Amygdala (tissue), 56 donors: ENCODE results near the gene AREG.
"Not testable (repeated sequence)": the region's sequence is repeated elsewhere in the genome, so short reads cannot be mapped to it uniquely, and the experiment has no call there.

Experiments
- DNase-seq, 56 donors: peaks; one replicate each; lab custom pipeline; 2025; lab: John Stamatoyannopoulos, UW

The AREG gene

GRCh38 chr4:74444891-74445642 is at the start of gene AREG:
Gene AREG (plus strand): TSS chr4:74445136. CDS start chr4:74445346, 210 bp downstream.
- DNase-seq, result peak in 12 of 56 donors; percentile 1 to 56 (median 18)

DNA sequence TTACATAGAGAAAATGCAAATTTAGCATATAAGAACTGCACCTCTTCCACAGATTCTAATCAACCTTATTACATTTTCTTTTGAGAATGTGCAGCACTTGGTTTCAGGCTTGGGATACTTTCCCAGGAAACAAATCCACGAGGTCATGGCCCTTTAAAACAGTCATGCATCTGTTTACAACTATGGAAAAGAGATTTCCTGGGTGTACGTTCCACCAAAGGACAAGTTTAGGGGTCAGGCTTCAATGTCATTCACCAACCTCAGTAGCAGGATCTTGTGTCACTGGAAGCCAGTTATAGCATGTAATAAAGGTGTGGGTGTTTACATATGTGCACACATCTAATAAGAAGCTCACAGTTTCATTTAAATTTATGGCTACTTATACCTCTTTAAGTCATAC is 49.3 kb upstream of the AREG start:
- no peak for DNase-seq

GRCh38 chr4:74397748-74398426 is 47.0 kb upstream of the AREG start:
- DNase-seq, result no peak

DNA sequence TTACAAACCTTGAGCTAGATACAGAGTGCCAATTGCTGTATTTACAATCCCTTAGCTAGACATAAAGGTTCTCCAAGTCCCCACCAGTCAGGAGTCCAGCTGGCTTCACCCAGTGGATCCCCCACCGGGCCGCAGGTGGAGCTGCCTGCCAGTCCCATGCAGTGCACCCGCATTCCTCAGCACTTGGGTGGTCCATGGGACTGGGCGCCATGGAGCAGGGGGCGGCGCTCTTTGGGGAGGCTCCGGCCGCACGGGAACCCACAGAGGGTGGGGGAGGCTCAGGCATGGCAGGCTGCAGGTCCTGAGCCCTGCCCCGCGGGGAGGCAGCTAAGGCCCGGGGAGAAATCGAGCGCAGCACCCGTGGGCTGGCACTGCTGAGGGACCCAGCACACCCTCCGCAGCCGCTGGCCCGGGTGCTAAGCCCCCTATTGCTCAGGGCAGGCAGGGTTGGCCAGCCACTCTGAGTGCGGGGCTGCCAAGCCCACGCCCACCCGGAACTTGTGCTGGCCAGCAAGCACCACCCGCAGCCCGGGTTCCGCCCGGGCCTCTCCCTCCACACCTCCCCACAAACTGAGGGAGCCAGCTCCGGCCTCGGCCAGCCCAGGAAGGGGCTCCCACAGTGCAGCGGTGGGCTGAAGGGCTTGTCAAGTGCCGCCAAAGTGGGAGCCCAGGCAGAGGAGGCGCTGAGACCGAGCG is 45.9 kb upstream of the AREG start:
- not testable (repeated sequence) for DNase-seq

GRCh38 chr4:74400395-74400794 is 44.5 kb upstream of the AREG start:
- no peak for DNase-seq

DNA sequence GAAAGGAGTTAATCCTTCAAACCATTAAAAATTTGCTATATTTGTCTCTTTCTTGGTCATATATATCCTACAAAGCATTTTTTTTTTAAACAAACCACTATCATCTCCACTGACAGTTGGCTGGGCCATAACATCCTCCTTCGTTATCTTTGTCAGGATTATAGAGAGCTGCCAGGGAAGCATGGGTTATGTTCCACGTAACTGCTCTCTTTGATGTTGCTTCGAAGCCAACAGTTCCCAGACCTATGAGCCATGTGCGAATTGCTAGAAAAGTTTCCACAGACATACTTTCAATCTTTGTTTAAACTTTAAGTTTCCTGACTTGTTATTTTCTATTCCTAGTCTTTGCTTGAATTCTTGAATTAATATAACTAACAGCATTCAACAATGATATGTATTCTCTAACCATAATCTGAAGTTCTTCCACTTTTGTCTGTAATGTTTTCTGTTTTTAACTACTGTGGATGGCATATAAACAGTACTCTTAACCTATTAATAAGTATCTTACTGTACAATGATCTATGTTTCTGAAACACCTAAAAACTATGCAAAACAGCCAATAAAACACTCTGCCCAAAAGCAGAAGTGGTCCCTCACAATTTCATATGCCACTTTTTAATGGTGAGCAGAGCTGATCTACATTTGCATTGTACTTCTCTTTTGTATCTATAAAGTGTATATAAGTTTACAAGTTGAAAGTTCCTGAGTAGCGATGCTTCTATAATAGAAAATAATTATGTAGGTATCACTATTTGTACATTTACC is 42.1 kb upstream of the AREG start:
- DNase-seq, result no peak

DNA sequence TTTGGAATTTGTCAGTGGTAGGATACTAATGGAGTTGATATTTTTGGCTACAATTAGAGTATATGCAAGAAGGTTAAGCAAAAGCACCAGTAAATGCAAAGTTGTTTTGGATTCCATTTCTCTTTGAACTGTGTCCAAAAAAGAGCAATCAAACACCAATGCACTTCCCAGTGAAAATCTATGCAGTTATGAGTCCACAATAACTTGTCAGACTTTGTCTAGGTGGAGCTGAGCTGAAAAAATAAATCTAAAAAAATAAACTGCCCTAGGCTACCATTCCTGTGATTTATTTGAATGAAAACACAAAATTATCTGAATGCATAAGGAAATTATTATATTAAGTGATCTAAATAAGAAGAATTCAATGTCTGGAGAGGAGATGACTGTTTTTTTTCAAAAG is 37.0 kb upstream of the AREG start:
- DNase-seq, result no peak

DNA sequence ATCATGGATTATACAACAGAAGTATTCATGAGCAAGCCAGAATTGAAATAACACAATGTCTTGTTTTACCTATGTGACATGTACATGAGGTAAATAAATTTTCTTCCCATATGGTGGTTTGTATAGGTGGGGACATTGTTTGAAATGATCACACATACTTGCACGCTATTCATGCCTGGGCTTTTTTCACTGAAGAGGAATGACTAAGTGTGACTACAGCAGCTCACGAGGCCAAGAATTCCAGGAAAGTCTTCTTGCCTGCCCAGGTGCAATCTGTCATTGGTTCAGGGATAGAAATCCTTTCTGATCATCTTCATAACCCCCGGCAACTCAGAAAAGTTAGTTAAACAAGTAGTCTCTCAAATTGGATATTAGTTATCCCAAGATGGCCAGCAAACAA is 36.3 kb upstream of the AREG start:
- no peak for DNase-seq

DNA sequence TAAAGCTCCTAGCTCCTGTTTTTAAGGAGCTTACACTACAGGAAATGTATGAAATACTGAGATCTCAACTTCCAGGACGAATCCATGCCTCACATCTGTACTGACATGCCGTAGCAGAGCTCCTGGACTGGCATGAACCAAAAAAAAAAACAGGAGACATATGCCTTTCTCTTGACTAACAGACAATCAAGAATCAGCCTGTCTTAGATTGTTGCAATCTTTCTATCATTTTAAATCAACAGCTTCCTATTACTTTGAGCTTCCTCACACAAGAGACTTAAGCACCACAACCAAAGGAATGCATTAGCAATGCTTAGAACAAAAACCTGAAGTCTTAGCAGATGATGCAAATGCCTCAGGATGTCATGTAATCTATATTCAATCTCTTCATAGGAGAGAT is 34.7 kb upstream of the AREG start:
- no peak for DNase-seq

DNA sequence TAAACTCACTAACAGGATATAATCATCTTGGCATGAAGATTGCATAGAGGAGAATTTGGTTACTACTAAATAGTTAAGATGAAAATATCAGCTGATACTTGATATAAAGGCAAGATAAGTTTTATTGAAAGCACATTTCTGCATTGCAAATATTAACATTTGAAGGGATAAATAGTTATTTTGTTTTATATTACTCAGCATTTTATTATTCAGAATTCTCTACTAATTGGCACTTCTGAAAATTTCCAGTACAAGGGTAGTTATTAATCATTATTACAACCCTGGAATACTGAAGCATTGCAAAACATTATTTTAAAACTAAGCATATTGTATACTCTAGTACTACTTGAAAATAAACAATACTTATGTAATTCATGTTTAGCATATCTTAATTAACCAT is 32.7 kb upstream of the AREG start:
- DNase-seq, result no peak

DNA sequence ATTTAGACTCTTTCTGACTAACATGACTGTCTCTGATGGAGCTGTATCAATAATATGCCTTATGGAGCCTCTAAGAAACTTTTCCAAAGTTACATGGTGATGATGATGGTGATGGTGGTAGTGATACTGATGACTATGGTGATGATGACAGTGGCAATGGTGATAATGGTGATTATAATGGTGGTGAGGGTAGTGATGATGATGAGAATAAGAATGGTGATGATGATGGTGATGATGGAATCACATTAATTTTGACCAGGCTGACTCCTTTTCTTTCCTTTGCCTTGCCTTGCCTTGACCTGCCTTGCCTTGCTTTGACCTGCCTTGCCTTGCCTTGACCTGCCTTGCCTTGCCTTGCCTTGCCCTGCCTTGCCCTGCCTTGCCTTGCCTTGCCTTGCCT is 31.7 kb upstream of the AREG start:
- no peak for DNase-seq

DNA sequence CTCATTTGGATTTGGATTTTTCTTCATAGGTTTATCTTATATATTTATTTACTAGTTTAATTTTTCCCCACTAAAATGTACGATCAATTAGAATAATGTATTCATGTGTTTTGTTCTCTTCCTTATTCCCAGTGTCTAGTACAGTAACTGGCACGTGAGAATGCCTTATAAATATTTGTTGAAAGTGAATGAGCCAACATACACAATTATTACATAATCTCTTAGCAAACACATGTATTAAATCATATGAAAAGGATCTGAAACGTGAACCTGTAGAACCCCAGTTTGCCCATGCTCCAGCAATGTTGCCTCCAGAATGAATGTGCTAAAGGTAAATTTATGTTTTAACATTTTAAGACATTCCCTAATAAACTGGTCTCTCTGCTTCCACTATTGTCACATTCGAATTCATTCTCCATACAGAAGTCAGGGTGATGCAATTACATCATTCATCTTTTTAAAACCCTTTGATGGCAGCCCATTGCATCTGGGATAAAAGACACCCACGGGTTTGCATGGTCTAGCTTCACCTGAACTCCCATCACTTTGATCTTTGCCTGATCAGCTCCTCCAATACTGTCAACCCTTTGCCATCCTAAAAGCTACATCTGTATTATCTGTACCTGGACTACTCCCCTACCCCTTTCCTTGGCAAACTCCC is 30.7 kb upstream of the AREG start:
- DNase-seq, result no peak

- DNase-seq, result no peak
Observed at GRCh38 chr4:74415602-74416300, 29.2 kb upstream of the AREG start.

DNA sequence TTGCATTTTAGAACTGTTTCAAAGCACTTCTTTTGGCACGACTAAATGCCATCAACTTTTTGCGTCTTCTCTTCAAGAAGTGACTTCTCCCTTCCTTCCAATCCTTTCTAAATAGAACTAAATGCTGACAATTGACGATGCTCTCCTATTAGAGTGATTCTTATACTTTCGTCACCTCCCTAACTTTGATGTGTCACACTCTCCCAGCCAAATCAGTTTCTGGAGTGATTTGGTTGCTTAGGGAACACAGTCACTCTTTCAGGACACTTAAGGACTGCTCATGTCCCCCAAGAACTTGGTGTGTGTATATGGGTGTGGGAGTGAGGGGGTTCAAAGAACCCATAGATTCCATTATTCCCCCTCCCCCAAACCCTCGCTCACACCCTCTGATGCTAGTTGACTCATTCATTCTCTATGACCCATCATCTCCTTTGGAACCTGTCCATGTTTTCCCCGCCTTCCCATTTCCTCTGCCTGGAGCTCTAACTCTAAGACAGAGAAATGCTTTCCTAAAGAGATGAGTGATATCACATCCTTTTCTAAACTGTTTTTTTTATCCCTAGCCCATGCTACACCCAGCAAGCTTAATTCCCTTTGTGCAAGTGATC is 26.8 kb upstream of the AREG start:
- no peak for DNase-seq

GRCh38 chr4:74420863-74421262 is 24.1 kb upstream of the AREG start:
- DNase-seq, result no peak

DNA sequence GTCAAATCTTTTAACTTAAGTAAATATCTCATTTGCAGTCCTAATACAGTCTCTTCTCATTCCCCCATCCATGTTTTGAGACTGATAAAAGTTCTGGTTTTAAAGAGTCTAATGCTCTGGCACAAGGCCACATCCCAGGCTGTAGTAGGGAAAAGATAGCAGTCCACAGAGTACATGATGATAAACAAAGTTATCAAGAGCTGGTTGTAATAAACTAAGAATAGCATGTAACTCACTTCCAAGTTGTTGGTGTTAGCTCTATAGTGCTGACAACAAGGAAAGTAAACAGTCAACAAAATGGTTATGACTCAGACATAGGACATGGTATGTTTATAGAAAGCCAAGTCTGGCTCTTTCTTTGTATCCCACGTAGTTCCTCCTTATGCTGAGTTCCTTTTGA is 21.8 kb upstream of the AREG start:
- no peak for DNase-seq

GRCh38 chr4:74424111-74424510 is 20.8 kb upstream of the AREG start:
- DNase-seq, result no peak

GRCh38 chr4:74426101-74426500 is 18.8 kb upstream of the AREG start:
- no peak for DNase-seq

DNA sequence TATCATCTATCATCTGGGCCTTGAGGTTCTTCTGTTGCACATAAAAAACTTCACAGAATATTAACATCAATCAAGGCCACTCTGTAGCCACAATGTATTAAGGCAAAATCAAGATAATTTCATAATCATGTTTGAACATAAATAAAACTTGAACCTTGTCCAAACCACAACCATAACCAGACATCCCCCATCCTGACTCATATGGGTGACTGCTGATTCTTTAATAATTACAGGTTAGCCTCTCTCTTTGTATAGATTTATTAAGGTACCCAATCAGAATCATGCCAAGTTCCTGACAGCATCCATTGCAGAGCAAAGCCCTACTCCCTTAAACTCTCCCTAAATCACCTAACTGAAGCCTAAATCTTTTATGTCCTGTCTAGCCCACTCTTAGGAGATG is 16.7 kb upstream of the AREG start:
- no peak for DNase-seq
